Effector CD8-positive, alpha-beta T cell (primary cell): ENCODE data around the gene EVPL.
"Not testable (repeated sequence)": the region's sequence is repeated elsewhere in the genome, so short reads cannot be mapped to it uniquely, and the experiment has no call there.

ENCODE experiments used
- DNase-seq: peaks from one replicate; lab custom pipeline; 2025; lab: John Stamatoyannopoulos, UW

Gene EVPL

DNA sequence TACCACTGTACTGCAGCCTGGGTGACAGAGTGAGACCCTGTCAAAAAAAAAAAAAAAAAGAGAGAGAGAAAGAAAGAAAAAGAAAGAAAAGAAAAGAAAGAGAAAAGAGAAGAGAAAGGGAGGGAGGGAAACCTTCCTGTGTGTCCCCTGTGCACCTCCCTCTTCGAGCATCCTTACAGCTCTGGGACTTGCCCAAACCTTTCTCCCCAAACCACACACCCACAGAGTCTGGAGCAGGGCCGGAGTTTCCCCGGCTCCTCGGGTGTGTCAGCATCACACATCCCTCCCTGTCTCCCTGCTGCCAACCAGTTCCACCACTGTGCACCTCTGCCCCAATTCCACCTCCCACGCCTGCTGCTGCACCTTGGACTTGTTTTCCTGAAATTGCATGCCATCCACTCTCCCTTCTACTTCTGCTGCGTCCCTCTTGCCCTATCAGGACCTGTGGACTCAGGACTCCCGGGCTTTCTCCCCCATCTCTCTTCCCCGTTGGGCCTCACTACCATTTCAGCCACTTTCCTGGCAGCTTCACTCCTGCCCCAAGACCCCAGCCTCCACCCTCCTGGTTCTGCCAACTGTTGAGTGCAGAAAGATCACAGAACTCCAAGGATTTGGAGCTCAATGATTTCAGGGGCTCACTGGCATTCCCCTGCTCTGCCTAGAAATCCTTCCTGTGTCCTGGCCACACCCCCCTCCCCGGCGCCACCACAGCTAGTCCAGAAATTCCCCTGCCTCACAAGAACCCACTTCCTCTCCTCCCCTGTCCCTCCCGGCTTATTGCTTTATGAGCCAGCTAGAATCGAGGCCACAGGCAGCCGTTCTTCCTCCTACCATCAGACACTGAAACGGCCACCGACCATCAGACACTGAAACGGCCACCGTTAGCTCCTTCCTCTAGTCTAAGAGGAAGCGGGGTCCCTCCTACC lies 30.2 kb downstream of the EVPL start:
- DNase-seq: no peak

DNA sequence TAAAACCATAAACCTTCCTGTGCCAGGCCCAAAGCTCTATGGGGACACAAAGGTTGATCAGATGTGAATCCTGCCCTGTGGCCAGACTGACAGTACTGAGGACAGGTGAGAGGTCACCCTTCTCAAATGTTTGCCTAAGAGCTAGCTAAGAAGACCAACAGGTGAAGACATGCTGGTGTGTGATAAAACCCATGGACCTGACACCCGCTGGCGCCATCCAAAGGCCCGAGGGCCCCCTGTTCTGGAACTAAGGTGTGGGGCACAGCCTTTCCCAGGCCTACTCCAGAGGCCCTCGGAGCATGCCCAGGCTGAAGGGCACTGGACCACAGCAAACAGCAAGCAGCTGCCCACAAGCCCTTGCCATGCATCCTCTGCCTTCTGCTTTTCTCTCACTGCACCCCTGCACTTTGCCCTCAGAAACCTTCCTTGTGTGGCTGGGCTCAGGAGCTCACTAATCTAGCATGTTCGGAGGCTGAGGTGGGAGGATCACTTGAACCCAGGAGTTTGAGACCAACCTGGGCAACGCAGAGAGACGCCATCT lies 31.7 kb downstream of the EVPL start:
- no peak for DNase-seq

DNA sequence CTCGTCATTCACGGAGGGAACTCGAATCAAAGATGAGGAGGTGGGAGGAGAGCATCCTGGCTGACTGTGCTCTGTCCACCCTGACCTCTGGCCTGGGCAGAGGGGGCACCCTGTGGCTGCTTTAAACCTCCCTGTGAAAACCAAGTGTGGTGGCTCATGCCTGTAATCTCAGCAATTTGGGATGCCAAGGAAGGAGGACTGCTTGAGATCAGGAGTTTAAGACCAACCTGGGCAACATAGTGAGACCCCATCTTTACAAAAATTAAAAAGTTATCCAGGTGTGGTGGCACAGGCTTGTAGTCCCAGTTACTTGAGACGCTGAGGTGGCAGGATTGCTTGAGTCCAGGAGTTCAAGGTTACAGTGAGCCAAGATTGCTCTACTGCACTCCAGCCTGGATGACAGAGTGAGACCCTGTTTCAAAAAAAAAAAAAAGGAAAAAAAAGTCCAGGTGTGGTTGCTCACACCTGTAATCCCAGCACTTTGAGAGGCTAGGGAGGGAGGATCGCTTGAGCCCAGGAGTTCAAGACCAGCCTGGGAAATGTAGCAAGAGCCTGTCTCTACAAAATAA lies 32.2 kb downstream of the EVPL start:
- DNase-seq: no peak

DNA sequence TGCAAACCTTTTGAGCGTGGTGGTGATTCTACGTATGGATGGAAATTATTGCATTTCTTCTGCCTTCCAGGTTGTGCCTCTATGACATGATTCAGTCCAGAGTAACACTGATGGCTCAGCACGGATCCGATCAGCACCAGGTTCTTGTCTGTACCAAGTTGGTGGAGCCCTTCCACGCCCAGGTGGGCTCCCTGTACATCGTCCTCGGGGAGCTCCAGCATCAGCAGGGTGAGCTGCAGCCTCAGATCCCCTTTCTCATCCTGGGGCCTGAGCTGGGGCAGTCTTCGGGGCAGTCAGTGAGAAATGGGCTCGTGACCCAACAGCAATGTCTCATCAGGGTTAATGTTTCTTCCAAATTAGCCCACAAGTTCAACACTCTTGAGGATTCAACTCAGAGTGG lies 35.7 kb downstream of the EVPL start:
- no peak for DNase-seq

DNA sequence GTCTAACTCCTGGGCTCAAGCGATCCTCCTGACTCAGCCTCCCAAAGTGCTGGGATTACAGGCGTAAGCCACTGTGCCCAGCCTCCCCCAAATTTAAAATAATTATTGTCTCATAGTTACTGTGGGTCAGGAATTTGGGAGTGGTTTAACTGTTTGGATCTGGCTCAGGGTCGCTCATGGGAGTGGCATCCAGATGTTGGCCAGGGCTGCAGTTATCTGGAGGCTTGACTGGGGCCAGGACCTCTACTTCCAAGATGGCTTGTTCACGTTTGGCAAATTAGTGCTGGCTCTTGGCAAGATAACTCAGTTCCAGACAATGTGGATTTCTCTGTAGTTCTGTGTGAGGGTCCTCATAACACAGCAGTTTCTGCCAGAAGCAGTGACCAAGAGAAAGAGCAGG lies 40.1 kb downstream of the EVPL start:
- DNase-seq: no peak

DNA sequence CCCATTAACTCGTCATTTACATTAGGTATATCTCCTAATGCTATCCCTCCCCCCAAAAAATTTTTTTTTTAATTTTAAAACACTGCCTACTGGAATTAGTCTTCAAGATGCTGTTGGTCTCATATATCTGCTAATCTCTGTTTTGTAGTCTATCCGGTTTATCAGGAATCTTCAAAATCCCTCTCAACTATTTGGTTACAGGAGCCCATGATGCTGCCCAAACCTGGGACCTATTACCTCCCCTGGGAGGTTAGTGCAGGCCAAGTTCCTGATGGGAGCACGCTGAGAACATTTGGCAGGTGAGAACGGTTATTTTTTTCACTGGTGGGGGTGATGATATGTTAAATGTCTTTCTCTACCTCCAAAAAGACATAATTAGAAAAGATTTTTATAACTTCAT lies 41.1 kb downstream of the EVPL start:
- DNase-seq: no peak

DNA sequence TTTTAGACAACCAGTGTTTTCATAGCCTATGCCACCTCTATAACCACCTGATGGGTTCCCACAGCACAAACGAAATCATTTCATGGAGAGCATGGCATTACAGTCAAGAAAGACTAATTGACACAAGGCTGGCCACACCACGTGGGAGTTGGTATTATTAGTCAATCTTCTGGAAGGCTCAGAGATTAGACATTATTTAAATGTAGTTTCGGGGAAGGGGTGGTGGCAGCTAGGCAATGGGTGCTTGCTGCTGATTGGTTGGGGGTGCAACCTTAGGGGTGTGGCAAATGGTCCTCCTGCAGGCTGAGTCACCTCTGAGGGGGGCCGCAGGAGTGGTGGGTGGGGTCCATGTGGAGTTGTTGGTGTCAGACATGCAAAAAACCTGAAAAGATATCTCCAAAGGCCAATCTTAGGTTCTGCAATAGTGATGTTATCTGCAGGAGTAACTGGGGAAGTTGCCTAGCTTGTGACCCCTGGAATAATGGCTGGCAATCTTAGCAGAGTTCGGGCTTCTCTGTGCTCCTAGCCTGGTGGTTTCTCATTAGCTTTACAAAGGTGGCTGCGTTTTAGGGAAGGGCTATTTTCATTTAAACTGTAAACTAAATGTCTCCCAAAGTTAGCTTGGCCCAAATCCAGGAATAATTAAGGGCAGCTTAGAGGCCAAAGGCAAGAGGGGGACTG lies 43.5 kb downstream of the EVPL start:
- no peak for DNase-seq

DNA sequence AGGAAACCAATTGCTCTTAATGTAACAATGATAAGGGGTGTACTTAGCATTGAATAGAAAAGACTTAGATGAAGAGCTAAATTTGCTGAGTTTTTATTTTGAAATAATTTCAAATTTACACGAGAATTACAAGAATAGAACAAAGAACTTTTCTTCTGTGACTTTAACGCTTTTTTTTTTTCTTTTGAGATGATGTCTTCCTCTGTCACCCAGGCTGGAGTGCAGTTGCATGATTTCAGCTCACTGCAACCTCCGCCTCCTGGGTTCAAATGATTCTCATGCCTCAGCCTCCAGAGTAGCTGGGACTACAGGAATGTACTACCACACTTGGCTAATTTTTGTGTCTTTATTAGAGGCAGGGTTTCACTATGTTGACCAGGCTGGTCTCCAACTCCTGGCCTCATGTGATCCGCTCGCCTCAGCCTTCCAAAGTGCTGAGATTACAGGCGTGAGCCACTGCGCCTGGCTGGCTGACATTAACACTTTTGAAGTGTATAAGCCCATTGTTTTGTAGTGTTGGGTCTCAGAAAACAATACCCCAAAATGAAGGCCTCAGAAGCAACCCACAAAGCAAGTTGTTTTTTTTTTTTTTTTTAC lies 46.0 kb downstream of the EVPL start:
- DNase-seq: no peak

DNA sequence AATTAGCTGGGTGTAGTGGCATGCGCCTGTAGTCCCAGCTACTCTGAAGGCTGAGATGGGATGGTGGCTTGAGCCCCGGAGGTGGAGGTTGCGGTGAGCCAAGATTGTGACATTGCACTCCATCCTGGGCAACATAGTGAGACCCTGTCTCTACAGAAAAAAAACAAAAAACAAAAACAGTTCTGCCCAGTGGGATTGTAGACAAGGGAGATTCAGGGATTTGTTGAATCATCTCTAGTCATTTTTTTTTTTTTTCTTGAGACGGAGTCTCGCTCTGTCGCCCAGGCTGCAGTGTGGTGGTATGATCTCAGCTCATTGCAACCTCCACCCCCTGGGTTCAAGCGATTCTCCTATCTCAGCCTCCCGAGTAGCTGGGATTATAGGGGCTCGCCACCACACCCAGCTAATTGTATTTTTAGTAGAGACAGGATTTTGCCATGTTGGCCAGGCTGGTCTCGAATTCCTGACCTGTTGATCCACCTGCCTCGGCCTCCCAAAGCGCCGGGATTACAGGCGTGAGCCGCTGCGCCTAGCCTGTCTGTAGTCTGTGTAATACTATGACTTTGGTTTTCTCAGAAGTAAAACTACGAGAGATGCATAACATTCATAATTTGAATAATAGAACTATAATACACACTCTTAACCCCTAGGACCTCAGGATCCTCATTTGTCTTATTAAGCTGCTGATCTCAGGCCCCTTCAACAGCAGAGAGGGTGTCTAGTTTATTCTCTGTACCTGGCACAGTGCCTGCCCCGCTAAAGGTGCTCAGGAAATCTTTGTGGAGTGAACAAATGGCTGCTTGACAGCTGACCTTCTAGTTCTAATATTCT lies 46.7 kb downstream of the EVPL start:
- no peak for DNase-seq

DNA sequence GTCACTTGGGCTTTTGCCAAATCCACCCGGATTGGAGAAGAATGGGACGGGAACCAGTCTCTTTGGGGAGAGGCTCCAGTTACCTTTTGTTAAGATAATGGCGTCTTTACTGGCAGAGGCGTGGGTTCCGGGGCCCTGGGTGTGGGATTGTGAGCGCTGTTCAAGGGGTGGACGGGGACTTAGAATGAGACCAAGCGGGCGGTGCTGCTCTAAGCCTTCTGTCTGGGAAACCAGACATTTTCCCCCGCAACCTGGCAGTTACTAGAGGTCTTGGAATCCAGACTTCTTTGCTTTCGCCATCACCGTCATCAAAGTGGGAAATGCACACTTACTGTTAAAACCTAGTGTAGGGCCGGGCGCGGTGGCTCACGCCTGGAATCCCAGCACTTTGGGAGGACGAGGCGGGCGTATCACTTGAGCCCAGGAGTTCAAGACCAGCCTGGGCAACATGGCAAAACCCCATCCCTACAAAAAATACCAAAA lies 47.4 kb downstream of the EVPL start:
- no peak for DNase-seq

DNA sequence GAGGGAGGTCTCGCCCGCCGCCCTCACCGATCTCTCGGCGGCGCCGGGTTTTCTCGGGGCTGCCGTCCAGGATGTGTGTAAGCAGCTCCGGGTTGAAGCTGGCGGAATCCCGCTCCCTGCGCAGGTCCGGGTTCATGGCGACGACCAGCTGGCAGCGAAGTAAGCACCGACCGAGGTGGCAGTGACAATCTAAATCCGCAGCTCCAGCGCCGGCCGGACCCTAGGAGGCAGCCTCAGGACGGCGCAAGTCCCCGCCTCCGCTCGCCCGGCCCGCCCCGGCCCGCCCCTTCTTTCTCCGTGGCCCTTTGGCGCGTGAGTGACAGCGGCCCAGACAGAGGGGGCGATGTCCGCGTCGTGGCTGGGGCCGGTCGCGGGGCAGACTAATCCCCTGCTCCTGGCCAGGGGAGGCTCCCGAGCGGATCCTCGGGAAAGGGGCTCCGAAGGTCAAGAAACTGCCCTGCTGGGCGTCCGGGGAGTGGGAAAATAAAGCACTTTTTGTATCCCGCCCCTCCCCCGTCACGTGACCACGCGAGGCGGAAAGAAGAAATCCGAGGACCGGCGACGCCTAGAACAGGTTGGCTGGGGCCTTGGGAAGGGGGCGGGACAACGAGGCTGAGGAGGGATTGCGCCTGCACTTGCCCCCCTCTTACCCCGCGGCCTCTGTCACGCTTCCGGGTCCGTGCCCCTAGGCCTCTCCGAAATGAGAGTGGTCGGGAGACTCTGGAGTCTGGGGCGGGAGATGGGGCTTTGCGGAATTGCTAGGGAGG lies 48.0 kb downstream of the EVPL start, which contains the start of the genes ACOX1 and TEN1:
Gene ACOX1, minus strand, starts transcription at position 229 of the 767 bp plus-strand sequence. Its CDS starts 93 bp downstream, at position 136.
Gene TEN1, plus strand, starts transcription at position 303 of the 767 bp plus-strand sequence. CDS start 6,953 bp downstream, outside the sequence.
- peak; percentile 91 for DNase-seq

DNA sequence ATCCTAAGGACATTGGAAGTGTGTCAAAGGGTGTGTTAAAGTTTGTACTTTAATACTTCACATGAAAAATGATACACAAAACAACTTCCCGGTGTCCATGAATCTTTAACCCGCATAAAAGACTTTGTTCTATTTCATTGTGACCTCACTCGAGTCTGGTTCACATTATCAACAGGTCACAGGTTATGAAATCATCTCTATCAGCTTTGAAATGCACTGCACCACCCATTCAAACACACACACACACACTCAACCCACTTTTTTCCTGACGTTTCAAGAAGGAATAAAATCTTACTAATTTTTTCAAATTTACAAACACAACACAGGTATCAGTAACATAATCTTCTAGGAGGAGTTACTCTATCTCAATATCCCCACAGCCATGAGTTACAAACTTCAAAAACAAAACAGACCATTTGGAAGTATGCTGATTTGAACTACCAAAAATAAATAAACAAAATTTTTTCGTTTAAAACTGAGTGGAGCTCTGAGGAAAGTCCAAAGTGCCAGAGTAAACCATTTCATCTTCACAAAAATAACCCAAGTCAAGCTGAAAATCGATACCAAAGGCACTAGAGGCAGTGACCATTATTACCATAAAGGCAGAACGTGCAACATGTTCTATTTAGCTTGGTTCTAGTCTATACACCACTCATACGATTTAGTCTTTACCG lies 50.8 kb downstream of the EVPL start:
- DNase-seq: no peak

DNA sequence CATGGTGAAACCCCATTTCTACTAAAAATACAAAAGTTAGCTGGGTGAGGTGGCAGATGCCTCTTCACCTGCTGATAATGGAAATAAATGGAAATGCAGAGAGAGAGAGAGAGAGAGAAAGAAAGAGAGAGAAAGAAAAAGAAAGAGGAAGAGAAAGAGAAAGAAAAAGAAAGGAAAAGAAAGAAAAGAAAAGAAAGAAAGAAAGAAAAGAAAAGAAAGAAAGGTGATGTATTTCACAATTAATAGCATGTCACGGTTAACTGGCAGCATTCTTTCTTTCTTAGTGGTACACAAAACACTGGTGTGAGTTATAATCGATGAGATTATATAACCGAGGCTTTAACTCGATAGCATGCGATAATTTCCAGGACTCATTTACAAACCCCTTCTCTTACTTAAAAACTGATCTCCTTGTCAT lies 51.3 kb downstream of the EVPL start:
- no peak for DNase-seq

DNA sequence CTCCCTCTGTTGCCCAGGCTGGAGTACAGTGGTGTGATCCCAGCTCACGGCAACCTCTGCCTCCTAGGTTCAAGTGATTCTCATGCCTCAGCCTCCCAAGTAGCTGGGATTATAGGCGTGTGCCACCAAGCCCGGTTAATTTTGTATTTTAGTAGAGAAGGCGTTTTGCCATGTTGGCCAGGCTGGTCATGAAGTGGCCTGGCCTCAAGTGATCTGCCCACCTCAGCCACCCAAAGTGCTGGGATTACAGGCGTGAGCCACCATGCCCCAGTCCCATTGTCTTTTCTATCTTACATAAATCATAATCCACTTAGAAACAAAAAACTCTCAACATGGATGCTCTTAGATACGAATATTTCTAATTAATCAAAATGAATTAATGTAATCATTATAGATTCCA lies 51.9 kb downstream of the EVPL start:
- not testable (repeated sequence) for DNase-seq

DNA sequence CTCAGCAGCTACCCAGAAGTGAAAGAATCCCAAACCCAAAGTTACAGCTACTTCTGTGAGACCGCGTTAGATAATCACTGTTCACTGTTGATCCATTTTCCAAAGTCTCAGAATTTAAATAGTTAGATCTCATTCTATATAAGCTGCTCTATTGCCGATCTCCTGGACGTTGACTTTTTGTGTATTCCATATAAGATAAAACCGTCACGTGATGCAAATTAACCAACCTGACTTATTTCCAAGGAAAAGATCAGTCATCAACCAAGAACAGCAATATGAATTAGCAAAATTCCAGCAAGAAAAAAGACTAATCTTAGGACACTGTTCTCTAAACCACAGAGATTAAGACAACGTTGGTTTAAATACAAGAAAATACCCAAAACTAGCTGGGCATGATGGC lies 56.5 kb downstream of the EVPL start:
- no peak for DNase-seq

DNA sequence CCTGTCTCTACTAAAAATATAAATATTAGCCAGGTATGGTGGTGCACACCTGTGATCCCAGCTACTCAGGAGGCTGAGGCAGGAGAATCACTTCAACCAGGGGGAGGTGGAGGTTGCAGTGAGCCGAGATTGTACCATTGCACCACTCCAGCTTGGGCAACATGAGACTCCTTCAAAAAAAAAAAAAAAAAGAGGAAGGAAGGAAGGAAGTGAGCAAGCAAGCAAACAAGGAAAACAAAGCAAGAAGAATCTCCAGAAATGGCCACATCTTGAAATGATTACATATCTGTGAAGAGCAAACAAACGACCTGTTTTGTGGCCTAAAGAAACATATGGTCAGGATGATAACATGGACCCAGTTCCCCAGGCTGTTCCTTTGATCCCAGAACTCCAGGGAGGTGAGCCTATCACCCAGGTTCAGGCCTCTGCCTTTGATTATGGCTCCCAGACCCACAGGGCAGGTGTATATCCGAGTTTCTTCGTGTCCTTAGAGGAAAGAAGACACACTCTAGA lies 57.0 kb downstream of the EVPL start:
- DNase-seq: no peak

DNA sequence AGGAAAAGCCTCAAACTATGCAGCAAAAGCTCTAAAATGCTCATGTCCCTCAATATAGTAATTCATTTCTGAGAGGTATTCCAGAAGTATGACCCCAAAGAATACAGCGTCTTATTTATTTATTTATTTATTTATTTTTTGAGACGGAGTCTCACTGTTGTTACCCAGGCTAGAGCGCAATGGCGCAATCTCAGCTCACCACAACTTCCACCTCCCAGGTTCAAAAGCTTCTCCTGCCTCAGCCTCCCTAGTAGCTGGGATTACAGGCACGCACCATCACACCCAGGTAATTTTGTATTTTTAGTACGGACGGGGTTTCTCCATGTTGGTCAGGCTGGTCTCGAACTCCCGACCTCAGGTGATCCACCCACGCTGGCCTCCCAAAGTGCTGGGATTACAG lies 58.1 kb downstream of the EVPL start:
- DNase-seq: not testable (repeated sequence)

DNA sequence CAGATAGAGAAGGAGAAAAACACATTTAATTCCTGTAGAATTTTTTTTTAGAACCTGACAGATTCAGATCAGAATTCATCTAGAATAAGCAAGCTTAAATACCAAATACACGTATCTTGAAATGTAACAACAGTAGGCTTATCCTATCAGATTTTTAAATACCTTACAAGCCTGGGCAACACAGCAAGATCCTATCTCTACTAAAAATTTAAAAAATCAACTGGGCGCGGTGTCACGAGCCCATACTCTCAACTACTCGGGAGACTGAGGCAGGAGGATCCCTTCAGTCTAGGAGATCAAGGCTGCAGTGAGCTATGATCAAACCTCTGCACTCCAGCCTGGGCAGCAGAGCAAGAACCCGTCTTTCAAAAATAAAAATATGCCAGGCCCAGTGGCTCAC lies 61.6 kb downstream of the EVPL start:
- DNase-seq: no peak

DNA sequence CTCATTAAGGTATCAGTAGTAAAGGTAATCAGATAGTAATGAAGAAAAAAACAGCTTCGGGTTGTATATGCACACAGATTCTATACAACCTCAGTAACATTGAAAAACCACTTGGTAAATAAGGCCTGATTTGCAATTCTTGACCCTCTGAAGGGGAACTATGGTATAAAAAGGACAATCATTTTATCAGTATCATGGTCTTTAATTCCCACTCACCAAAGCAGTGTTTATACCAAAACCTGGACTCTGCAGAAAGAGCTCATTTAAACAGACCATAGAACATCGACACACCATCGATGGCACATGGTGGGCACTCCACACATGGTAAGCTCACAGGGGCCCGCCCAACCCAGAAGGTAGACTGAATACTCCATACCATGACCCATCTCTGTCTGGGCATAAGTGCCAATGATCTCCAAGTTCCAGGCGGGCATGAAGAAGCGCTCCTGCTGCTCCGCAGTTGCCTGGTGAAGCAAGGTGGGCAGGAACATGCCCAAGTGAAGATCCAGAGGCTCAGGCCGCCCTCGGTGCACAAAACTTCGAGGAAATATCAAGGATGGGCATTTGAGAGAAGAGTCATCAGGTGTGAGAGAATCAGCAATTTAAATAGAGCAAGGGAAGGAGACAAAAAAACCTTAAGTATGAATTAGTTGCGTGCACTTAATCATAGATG lies 67.1 kb downstream of the EVPL start:
- DNase-seq: no peak
